NCI-H524 (cell line): ENCODE results near the gene TRIM49B.
"Not testable (repeated sequence)": the region's sequence is repeated elsewhere in the genome, so short reads cannot be mapped to it uniquely, and the experiment has no call there.

Experiments used
- DNase-seq, 2 experiments: peaks; one replicate each; lab custom pipeline; 2025; lab: John Stamatoyannopoulos, UW

The TRIM49B gene

GRCh38 chr11:49028523-49028922, at the start of gene TRIM49B:
TRIM49B (plus strand) TSS chr11:49028823; CDS start chr11:49031600, 2,777 bp downstream.
- DNase-seq: not testable (repeated sequence)

DNA sequence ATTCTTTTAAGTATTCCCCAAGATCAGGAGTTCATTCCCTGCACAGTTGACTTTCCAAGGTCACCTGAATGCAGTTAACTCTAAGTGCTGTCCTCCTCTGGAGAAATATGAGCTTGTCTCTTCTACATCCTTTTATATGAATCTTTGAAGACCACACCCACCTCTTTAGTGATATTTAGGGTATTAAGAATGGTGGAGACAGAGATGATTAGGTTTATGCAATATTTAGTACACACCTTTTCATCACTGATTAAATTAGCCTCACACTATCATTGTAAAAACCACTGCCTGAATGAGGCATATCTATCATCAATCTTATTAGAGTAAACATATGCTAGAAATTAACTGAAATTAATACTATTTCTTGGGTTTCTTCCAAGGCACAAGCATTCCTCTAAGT, 44.8 kb upstream of the TRIM49B start, which contains the start of gene TRIM51G:
TSS of gene TRIM51G (minus strand) at position 101 of the 400 bp plus-strand sequence. CDS start 2,190 bp downstream, outside the sequence.
- not testable (repeated sequence) for DNase-seq

GRCh38 chr11:49048229-49048628, 19.6 kb downstream of the TRIM49B start:
- not testable (repeated sequence) for DNase-seq

- not testable (repeated sequence) for DNase-seq
These were observed 21.2 kb downstream of the TRIM49B start for GRCh38 chr11:49049821-49050220.

- not testable (repeated sequence) for DNase-seq
These were observed 30.4 kb downstream of the TRIM49B start, which contains the start of gene TRIM64C for GRCh38 chr11:49059012-49059411. TRIM64C (minus strand) TSS chr11:49059112; CDS start chr11:49059112, 0 bp downstream.

- not testable (repeated sequence) for DNase-seq
These were observed 41.3 kb downstream of the TRIM49B start for GRCh38 chr11:49069897-49070296.
